Activated CD4-positive, alpha-beta memory T cell treated with anti-CD3 and anti-CD28 coated beads for 36 hours (primary cell): Measurements from ENCODE around the gene RGS3. TPM values are rescaled to one million over a fixed set of nuclear protein-coding genes. Genes with fewer than 3 reads are reported as not detected.
"Not testable (repeated sequence)": the region's sequence is repeated elsewhere in the genome, so short reads cannot be mapped to it uniquely, and the experiment has no call there.

Source experiments
- CTCF ChIA-PET: fragments of 350-600 bp; sonication (Branson Sonifier 250); formaldehyde crosslinking; loops from one replicate; lab custom pipeline; 2021; ENCODE audit warnings: antibody characterized with exemption, inconsistent platforms; lab: Charles Lee
- POLR2A ChIA-PET: fragments of 350-600 bp; sonication (Branson Sonifier 250); formaldehyde crosslinking; loops from one replicate; lab custom pipeline; 2021; ENCODE audit warnings: antibody characterized with exemption; lab: Charles Lee
- DNase-seq: peaks from one replicate; pipeline ENCODE4 v3.0.0-alpha.2; 2020
- H3K27ac Mint-ChIP-seq: one replicate; pipeline ENCODE4 v1.8.0; 2021; ENCODE audit warnings: mixed read lengths
- H3K27me3 Mint-ChIP-seq: one replicate; pipeline ENCODE4 v1.8.0; 2021; ENCODE audit warnings: mixed read lengths
- H3K36me3 Mint-ChIP-seq: one replicate; pipeline ENCODE4 v1.8.0; 2021; ENCODE audit warnings: mixed read lengths
- H3K4me1 Mint-ChIP-seq: one replicate; pipeline ENCODE4 v1.8.0; 2021; ENCODE audit warnings: low read depth, mixed read lengths
- H3K4me3 Mint-ChIP-seq: one replicate; pipeline ENCODE4 v1.8.0; 2021; ENCODE audit warnings: mild to moderate bottlenecking, mixed read lengths
- H3K9me3 Mint-ChIP-seq: one replicate; pipeline ENCODE4 v1.8.0; 2021; ENCODE audit warnings: mixed read lengths
- intact Hi-C: fragments of 100-400 bp; cut with micrococcal nuclease; formaldehyde crosslinking; loops from one replicate; pipeline ENCODE4 v1.15.1; 2023
- total RNA-seq, 2 experiments: library from RNA; stranded (reverse); gene quantifications; one replicate each; pipeline ENCODE4 v1.2.3, GENCODE V29; 2021

RGS3 gene
- total RNA-seq, 2 experiments from 2014 or later, result 54.4 to 57.7 TPM

DNA sequence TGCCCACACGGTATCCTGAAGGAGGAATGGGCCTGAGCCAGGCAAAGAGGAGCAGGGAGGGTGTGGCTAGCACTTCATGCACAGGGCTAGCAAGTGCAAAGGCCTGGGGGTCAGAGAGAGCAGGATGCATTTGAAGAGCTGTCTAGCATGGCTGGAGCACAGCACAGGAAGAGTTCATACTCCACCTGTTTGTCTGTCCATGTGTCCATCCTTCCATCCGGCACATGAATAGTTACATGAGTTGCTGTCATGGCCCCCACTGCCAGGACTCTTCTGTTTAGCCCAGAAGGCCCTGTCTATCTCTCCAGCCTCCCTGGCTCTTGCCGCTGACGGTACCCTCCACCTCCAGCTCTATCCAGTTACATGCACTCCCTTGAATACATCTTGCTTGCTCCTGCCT is 17.1 kb downstream of the RGS3 start:
- H3K4me1 Mint-ChIP-seq, result peaks cover 12% of the 10 kb centered on the region
- CTCF ChIA-PET, result interaction anchor here (1.5 kb wide), 1 partner anchor 175 kb away, joined by 4 read pairs; no protein-coding TSS in a partner anchor
- H3K27ac Mint-ChIP-seq, result no peak overlapping the region
- H3K9me3 Mint-ChIP-seq, result no peaks in the 10 kb centered on the region
- H3K36me3 Mint-ChIP-seq, result no peaks in the 10 kb centered on the region
- no peaks in the 10 kb centered on the region for H3K27me3 Mint-ChIP-seq
- POLR2A ChIA-PET, result no interaction called here
- intact Hi-C loops, result no loop called here
- no peak for DNase-seq
- H3K4me3 Mint-ChIP-seq, result no peak overlapping the region

- intact Hi-C loops, result no loop called here
- H3K4me1 Mint-ChIP-seq, result peaks cover 12% of the 10 kb centered on the region
- H3K4me3 Mint-ChIP-seq, result no peak overlapping the region
- no peak for DNase-seq
- H3K36me3 Mint-ChIP-seq, result no peaks in the 10 kb centered on the region
- H3K27me3 Mint-ChIP-seq, result no peaks in the 10 kb centered on the region
- ChIA-PET CTCF (interaction anchor here (1.5 kb wide), 1 partner anchor 174 kb away, joined by 4 read pairs; no protein-coding TSS in a partner anchor), POLR2A (no interaction called here)
- H3K9me3 Mint-ChIP-seq, result no peaks in the 10 kb centered on the region
- H3K27ac Mint-ChIP-seq, result no peak overlapping the region
Measured at GRCh38 chr9:113481176-113481787, 17.8 kb downstream of the RGS3 start.

DNA sequence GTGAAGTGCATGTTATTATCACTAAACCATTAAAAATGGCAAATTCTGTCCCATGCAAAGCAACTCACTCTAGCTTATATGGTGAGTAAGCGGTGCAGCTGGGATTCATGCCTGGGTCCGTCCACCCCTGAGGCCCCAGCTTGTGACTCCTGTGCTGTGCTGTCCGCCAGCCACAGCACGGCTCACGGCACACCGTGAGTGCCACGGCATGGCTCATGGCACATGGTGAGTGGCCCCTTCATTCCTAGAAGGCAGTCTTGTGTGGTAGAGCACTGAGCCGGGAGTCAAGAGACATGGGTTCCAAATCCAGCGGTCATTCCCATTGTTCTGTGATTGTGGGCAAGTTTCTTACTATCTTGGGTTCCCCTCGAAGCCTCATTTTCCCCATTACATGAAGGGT is 18.8 kb downstream of the RGS3 start:
- intact Hi-C loops, result no loop called here
- no peaks in the 10 kb centered on the region for H3K36me3 Mint-ChIP-seq
- no peak overlapping the region for H3K4me3 Mint-ChIP-seq
- no peak for DNase-seq
- CTCF ChIA-PET, result no interaction called here
- POLR2A ChIA-PET, result no interaction called here
- H3K9me3 Mint-ChIP-seq, result no peaks in the 10 kb centered on the region
- no peak overlapping the region for H3K27ac Mint-ChIP-seq
- H3K4me1 Mint-ChIP-seq, result peaks cover 12% of the 10 kb centered on the region
- H3K27me3 Mint-ChIP-seq, result no peaks in the 10 kb centered on the region

GRCh38 chr9:113482991-113483675 is 19.6 kb downstream of the RGS3 start:
- Mint-ChIP-seq H3K4me1 (peaks cover 12% of the 10 kb centered on the region), H3K27ac (no peak overlapping the region), H3K27me3 (no peaks in the 10 kb centered on the region), H3K36me3 (no peaks in the 10 kb centered on the region), H3K9me3 (no peaks in the 10 kb centered on the region), H3K4me3 (no peak overlapping the region)
- intact Hi-C loops, result no loop called here
- DNase-seq, result no peak
- ChIA-PET POLR2A (no interaction called here), CTCF (interaction anchor here (1.1 to 1.7 kb wide), 2 partner anchors 10 to 173 kb away, joined by 4 to 5 read pairs; no protein-coding TSS in a partner anchor)

DNA sequence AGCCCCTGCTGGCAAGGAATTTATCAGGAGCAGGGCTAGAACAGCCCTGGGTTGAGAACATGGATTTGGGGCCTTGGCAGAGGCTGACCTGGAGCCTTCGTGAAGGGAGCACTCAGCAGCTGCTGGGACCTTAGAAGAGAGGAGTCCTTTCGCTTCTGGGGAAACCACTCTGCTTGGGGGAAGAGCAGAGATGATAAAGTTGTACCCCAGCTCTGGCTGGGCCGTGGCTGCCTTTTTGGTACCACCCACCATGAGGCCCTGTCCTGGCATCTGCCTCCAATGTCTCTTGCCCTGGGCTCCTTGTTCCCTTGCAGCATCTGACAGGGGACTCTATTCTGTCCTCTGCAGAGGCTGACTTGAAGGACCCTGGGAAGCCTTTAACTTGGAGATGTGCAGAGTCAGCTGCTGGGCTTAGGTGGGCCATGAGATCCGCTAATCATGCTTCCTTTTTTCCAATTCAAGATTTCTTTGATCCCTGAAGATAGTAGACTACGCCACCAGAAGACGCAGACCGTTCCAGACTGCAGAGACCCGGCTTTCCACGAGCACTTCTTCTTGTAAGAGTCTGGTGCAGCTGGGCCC is 20.2 kb downstream of the RGS3 start:
- Mint-ChIP-seq H3K9me3 (no peaks in the 10 kb centered on the region), H3K4me1 (peaks cover 12% of the 10 kb centered on the region), H3K27me3 (no peaks in the 10 kb centered on the region), H3K36me3 (no peaks in the 10 kb centered on the region), H3K4me3 (no peak overlapping the region), H3K27ac (no peak overlapping the region)
- intact Hi-C loops, result no loop called here
- no peak for DNase-seq
- ChIA-PET CTCF (interaction anchor here (1.1 to 1.7 kb wide), 2 partner anchors 9 to 172 kb away, joined by 4 to 5 read pairs; no protein-coding TSS in a partner anchor), POLR2A (no interaction called here)

DNA sequence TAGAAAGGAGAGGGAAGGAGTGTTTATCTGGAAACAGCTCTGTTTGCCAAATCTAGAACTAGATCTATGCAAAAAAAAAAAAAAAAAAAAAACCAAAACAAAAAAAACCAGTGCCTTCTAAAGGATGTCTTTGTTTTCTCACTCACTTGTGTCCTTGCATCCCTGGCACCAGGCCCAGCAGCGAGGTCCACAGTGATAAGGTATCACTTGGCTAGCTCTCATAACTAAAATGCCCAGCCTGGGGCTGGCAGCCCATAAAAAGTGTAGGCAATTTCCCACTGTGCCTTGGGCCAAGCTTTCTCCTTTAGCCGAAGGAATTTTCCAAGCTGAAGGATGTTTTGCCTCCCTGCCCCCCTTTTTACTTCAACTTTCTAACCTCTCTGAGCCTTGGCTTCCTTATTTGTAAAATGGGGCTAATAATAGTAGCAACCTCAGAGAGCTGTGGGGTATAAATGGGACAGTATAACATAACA is 20.8 kb downstream of the RGS3 start:
- ChIA-PET CTCF (interaction anchor here (1.1 to 1.7 kb wide), 2 partner anchors 8 to 172 kb away, joined by 4 to 5 read pairs; no protein-coding TSS in a partner anchor), POLR2A (no interaction called here)
- Mint-ChIP-seq H3K27me3 (no peaks in the 10 kb centered on the region), H3K9me3 (no peaks in the 10 kb centered on the region), H3K4me3 (no peak overlapping the region), H3K36me3 (no peaks in the 10 kb centered on the region), H3K27ac (no peak overlapping the region), H3K4me1 (peaks cover 6% of the 10 kb centered on the region)
- no peak for DNase-seq
- intact Hi-C loops, result no loop called here

DNA sequence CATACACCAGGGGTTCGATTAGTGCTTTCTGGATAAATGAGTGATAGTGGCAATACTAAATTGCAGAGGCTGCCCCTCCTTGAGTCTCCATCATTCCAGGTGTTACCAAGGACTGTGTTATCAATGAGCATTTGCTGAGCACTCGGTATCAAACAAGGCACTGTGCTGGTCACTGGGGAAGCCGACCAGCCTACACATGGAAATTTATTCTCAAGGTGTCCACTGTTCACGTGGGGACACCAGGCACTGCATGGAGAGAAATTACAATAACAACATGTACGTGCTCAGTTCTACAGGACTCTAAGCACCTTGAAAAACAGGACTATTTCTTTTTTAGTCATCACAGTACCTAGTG is 22.2 kb downstream of the RGS3 start:
- no peaks in the 10 kb centered on the region for H3K4me1 Mint-ChIP-seq
- H3K9me3 Mint-ChIP-seq, result no peaks in the 10 kb centered on the region
- no peak for DNase-seq
- ChIA-PET POLR2A (no interaction called here), CTCF (no interaction called here)
- no peak overlapping the region for H3K4me3 Mint-ChIP-seq
- H3K27ac Mint-ChIP-seq, result no peak overlapping the region
- intact Hi-C loops, result no loop called here
- H3K27me3 Mint-ChIP-seq, result no peaks in the 10 kb centered on the region
- H3K36me3 Mint-ChIP-seq, result no peaks in the 10 kb centered on the region

DNA sequence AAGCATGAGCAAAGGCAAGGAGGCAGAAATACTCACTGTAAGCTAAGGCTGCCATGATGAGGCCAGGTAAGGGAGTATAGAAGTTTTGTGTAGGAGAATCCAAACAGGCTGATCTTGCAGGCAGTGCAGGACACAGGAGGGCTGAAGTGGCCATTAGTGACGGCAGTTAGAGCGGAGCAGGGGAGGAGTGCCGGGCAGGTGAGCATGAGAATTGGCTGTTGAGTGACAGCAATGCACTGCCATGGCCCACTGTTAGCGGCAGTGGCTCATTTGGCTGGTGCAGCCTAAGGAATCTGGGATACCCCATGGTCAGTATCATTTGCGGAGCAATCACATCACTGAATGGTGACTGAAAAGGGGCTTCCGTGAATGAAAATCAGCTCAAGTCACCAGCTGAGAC is 22.8 kb downstream of the RGS3 start:
- H3K9me3 Mint-ChIP-seq, result no peaks in the 10 kb centered on the region
- DNase-seq, result no peak
- POLR2A ChIA-PET, result no interaction called here
- intact Hi-C loops, result no loop called here
- no peak overlapping the region for H3K4me3 Mint-ChIP-seq
- no peaks in the 10 kb centered on the region for H3K4me1 Mint-ChIP-seq
- H3K27ac Mint-ChIP-seq, result no peak overlapping the region
- H3K27me3 Mint-ChIP-seq, result no peaks in the 10 kb centered on the region
- no peaks in the 10 kb centered on the region for H3K36me3 Mint-ChIP-seq
- CTCF ChIA-PET, result interaction anchor here (1.1 kb wide), 1 partner anchor 36 kb away, joined by 3 read pairs; no protein-coding TSS in a partner anchor

DNA sequence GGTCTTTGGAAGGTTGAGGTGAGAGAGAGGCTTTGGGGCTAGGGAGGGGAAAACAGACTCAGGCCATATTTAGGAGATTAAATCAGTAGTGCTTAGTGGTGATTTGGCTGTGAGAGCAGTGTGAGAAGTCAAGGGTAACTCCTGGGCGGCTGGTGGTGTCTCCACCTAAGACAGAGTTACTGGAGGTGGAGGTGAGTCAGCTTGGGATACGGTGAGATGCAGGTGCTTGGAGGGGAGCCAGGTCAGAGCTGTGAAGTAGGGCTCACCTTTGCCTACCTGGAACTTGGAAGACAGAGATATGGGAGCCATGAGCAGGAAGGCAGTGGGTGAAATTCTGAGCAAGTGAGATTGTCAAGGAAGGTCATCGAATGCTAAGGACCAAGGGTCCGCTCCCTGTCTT is 24.5 kb downstream of the RGS3 start:
- Mint-ChIP-seq H3K9me3 (no peaks in the 10 kb centered on the region), H3K4me3 (no peak overlapping the region), H3K4me1 (no peaks in the 10 kb centered on the region), H3K27me3 (no peaks in the 10 kb centered on the region), H3K36me3 (no peaks in the 10 kb centered on the region), H3K27ac (no peak overlapping the region)
- ChIA-PET POLR2A (no interaction called here), CTCF (no interaction called here)
- no peak for DNase-seq
- intact Hi-C loops, result no loop called here

- ChIA-PET POLR2A (no interaction called here), CTCF (no interaction called here)
- DNase-seq, result no peak
- intact Hi-C loops, result no loop called here
- Mint-ChIP-seq H3K9me3 (no peaks in the 10 kb centered on the region), H3K27ac (no peak overlapping the region), H3K27me3 (no peaks in the 10 kb centered on the region), H3K4me3 (no peak overlapping the region), H3K36me3 (no peaks in the 10 kb centered on the region), H3K4me1 (no peaks in the 10 kb centered on the region)
Measured at GRCh38 chr9:113488490-113488889, 25.0 kb downstream of the RGS3 start.

DNA sequence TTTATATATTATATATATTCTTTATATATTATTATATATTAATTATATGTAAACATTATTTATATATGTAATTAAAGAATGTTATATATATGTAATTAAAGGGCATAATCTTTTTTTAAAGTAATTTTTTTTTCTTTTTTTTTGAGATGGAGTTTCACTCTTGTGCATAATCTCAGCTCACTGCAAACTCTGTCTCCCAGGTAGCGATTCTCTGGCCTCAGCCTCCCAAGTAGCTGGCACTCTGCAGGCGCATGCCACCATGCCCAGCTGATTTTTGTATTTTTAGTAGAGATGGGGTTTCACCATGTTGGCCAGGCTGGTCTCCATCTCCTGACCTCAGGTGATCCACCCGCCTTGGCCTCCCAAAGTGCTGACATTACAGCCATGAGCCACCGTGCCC is 27.6 kb downstream of the RGS3 start:
- intact Hi-C loops, H3K27ac Mint-ChIP-seq, H3K4me1 Mint-ChIP-seq, H3K4me3 Mint-ChIP-seq, H3K36me3 Mint-ChIP-seq, DNase-seq, POLR2A ChIA-PET, H3K27me3 Mint-ChIP-seq, H3K9me3 Mint-ChIP-seq: not testable (repeated sequence)
- CTCF ChIA-PET, result interaction anchor here (0.7 to 0.9 kb wide), 2 partner anchors 17 to 45 kb away, joined by 3 read pairs; no protein-coding TSS in a partner anchor
